HCT116 (cell line): Measurements from ENCODE around the gene MAPKBP1. TPM values are rescaled to one million over a fixed set of nuclear protein-coding genes. Genes with fewer than 3 reads are reported as not detected.

Experiments used
- ATAC-seq: fragments of 200-7000 bp; cut with Tn5 transposase; 2 replicates; pipeline ENCODE4 v1.9.1; 2020; ENCODE audit warnings: mild to moderate bottlenecking, moderate library complexity
- BruUV-seq: library from RNA; stranded (reverse); fragments of 400-500 nt; replicated peaks from 2 replicates; lab custom pipeline; 2021; lab: Mats Ljungman, UMichigan
- CTCF ChIA-PET: fragments of 300-600 bp; sonication (Branson Sonifier 250); formaldehyde crosslinking; loops from one replicate; lab custom pipeline; 2021; ENCODE audit warnings: antibody characterized with exemption; lab: Charles Lee
- POLR2A ChIA-PET: fragments of 300-600, 350-600 bp; sonication (Branson Sonifier 250); formaldehyde crosslinking; loops from one replicate; lab custom pipeline; 2021; ENCODE audit warnings: antibody characterized with exemption; lab: Charles Lee
- RAD21 ChIA-PET, 2 experiments: fragments of 300-600 bp; sonication (Branson Sonifier 250); formaldehyde crosslinking; loops; one replicate each; lab custom pipeline; 2023; ENCODE audit warnings: low total read pairs in 2 of 2; ENCODE audit not compliant: uncharacterized antibody in 2 of 2, unreplicated experiment in 2 of 2, low non-redundant PET in 1 of 2; lab: Charles Lee
- DNase-seq: peaks from one replicate; pipeline ENCODE4 v3.0.0-alpha.2; 2010; ENCODE audit warnings: low read depth, low spot score
- H2AFZ ChIP-seq: fragments of 200-600 bp; shearing (Covaris generic), sonication (generic); 2 replicates; pipeline ENCODE4 v1.6.1; 2017; ENCODE audit warnings: low read depth, mixed run types, mixed read lengths, antibody characterized with exemption, low read length; ENCODE audit not compliant: poor library complexity, severe bottlenecking
- H3K27ac ChIP-seq: 2 replicates; pipeline ENCODE4 v1.5.1; 2012; ENCODE audit warnings: low read depth, low read length
- H3K27me3 ChIP-seq: fragments of 200-600 bp; sonication (generic); 2 replicates; pipeline ENCODE4 v1.6.1; 2016; ENCODE audit warnings: mixed run types, low read length, mixed read lengths; ENCODE audit not compliant: insufficient read depth
- H3K36me3 ChIP-seq, 2 experiments: fragments of 200-500 bp in 1 of 2; fragments of 200-600 bp in 1 of 2; sonication (Bioruptor generic) in 1 of 2; sonication (generic) in 1 of 2; 2 replicates each; pipeline versions ENCODE4 v1.5.1 to v1.6.1; 2014 to 2016; ENCODE audit warnings: low read length in 2 of 2, inconsistent platforms in 1 of 2, mixed read lengths in 1 of 2, mixed run types in 1 of 2; ENCODE audit not compliant: insufficient read depth in 2 of 2, control insufficient read depth in 1 of 2
- H3K4me1 ChIP-seq, 2 experiments: fragments of 200-600 bp in 1 of 2; sonication (generic) in 1 of 2; 2 replicates each; pipeline versions ENCODE4 v1.5.1 to v1.6.1; 2012 to 2017; ENCODE audit warnings: low read length in 2 of 2, inconsistent platforms in 1 of 2, mild to moderate bottlenecking in 1 of 2, mixed read lengths in 1 of 2, mixed run types in 1 of 2, moderate library complexity in 1 of 2; ENCODE audit not compliant: insufficient read depth in 2 of 2, control insufficient read depth in 1 of 2
- H3K4me2 ChIP-seq: fragments of 200-600 bp; sonication (generic); 2 replicates; pipeline ENCODE4 v1.6.1; 2017; ENCODE audit warnings: mixed run types, low read length, mixed read lengths
- H3K4me3 ChIP-seq, 2 experiments: fragments of 200-600 bp in 1 of 2; sonication (generic) in 1 of 2; replicated peaks in 1 of 2; 2 replicates each; pipeline ENCODE4 v1.5.1; 2011 to 2016; ENCODE audit warnings: low read length in 2 of 2, control low read depth in 1 of 2, low read depth in 1 of 2, mild to moderate bottlenecking in 1 of 2, mixed read lengths in 1 of 2, mixed run types in 1 of 2
- H3K79me2 ChIP-seq: fragments of 200-600 bp; sonication (generic); 2 replicates; pipeline ENCODE4 v1.6.1; 2017; ENCODE audit warnings: mild to moderate bottlenecking, mixed run types, low read length, moderate library complexity, mixed read lengths; ENCODE audit not compliant: insufficient read depth
- H3K9ac ChIP-seq: fragments of 200-600 bp; sonication (generic); 2 replicates; pipeline ENCODE4 v1.6.1; 2016; ENCODE audit warnings: low read length, mixed read lengths
- H3K9me2 ChIP-seq: fragments of 200-600 bp; sonication (generic), shearing (Covaris generic); 2 replicates; pipeline ENCODE4 v1.6.1; 2017; ENCODE audit warnings: mixed run types, mild to moderate bottlenecking, moderate library complexity; ENCODE audit not compliant: insufficient read depth
- H3K9me3 ChIP-seq, 2 experiments: fragments of 200-500 bp in 1 of 2; fragments of 200-600 bp in 1 of 2; sonication (Bioruptor generic) in 1 of 2; sonication (generic) in 1 of 2; 2 replicates each; pipeline ENCODE4 v1.6.1; 2014 to 2017; ENCODE audit warnings: low read length in 2 of 2, mixed read lengths in 2 of 2, inconsistent platforms in 1 of 2, low read depth in 1 of 2, mild to moderate bottlenecking in 1 of 2, mixed run types in 1 of 2, moderate library complexity in 1 of 2; ENCODE audit not compliant: control insufficient read depth in 1 of 2, insufficient read depth in 1 of 2
- H4K20me1 ChIP-seq: fragments of 200-600 bp; sonication (generic), shearing (Covaris generic); 2 replicates; pipeline ENCODE4 v1.6.1; 2017; ENCODE audit warnings: mixed run types, mild to moderate bottlenecking, moderate library complexity; ENCODE audit not compliant: insufficient read depth
- ELF1 ChIP-seq: IDR thresholded peaks from 2 replicates; pipeline ENCODE4 v1.6.1; 2012; ENCODE audit warnings: low read depth, borderline replicate concordance
- EZH2 ChIP-seq: fragments of 200-600 bp; sonication (generic); IDR thresholded peaks from 2 replicates; pipeline ENCODE4 v1.6.1; 2017; ENCODE audit warnings: antibody characterized with exemption, mixed run types
- FOSL1 ChIP-seq: IDR thresholded peaks from 2 replicates; pipeline ENCODE4 v1.6.1; 2012; ENCODE audit warnings: low read depth
- JUND ChIP-seq: IDR thresholded peaks from 2 replicates; pipeline ENCODE4 v1.6.1; 2012
- POLR2A ChIP-seq: IDR thresholded peaks from 2 replicates; pipeline ENCODE4 v1.7.0; 2011; ENCODE audit warnings: borderline replicate concordance; ENCODE audit not compliant: insufficient read depth, insufficient read length; ENCODE audit errors: extremely low read depth
- POLR2AphosphoS5 ChIP-seq: IDR thresholded peaks from 2 replicates; pipeline ENCODE4 v1.6.1; 2011; ENCODE audit warnings: mild to moderate bottlenecking, low read depth, low read length, moderate library complexity
- RAD21 ChIP-seq: IDR thresholded peaks from 2 replicates; pipeline ENCODE4 v1.6.1; 2012; ENCODE audit warnings: low read depth, mild to moderate bottlenecking
- SP1 ChIP-seq: IDR thresholded peaks from 2 replicates; pipeline ENCODE4 v1.6.1; 2012; ENCODE audit warnings: low read depth
- SRF ChIP-seq: IDR thresholded peaks from 2 replicates; pipeline ENCODE4 v1.6.1; 2012; ENCODE audit warnings: low read depth
- YY1 ChIP-seq: IDR thresholded peaks from 2 replicates; pipeline ENCODE4 v1.6.1; 2011; ENCODE audit warnings: low read length, low read depth, moderate library complexity, mild to moderate bottlenecking; ENCODE audit not compliant: insufficient replicate concordance; ENCODE audit errors: extremely low read depth
- ZNF274 ChIP-seq: fragments of 200-500 bp; sonication (Bioruptor generic); IDR thresholded peaks from 2 replicates; pipeline ENCODE4 v1.6.1; 2014; ENCODE audit warnings: mild to moderate bottlenecking, low read depth, low read length, inconsistent platforms
- intact Hi-C: fragments of 100-400 bp; cut with micrococcal nuclease; formaldehyde crosslinking; loops from 2 replicates; pipeline ENCODE4 v1.10.0; 2022
- total RNA-seq: library from RNA; stranded (reverse); gene quantifications from one replicate; pipeline ENCODE4 v1.2.1, GENCODE V29; 2021; ENCODE audit not compliant: unreplicated experiment
- TF ChIP-seq, protein P1 (sequence below): IDR thresholded peaks from 2 replicates; pipeline ENCODE4 v1.6.1; 2012
- TF ChIP-seq, protein P2 (sequence below): IDR thresholded peaks from 2 replicates; pipeline ENCODE4 v1.6.1; 2012
- TF ChIP-seq, protein P3 (sequence below), 3 experiments: fragments of 200-600 bp in 1 of 3; sonication (generic) in 1 of 3; IDR thresholded peaks in 2 of 3; conservative IDR thresholded peaks in 1 of 3; 2 replicates each; pipeline ENCODE4 v1.5.1; 2012 to 2017; ENCODE audit warnings: low read depth in 2 of 3, low read length in 2 of 3, antibody characterized with exemption in 1 of 3, borderline replicate concordance in 1 of 3, control low read depth in 1 of 3, mild to moderate bottlenecking in 1 of 3, mixed read lengths in 1 of 3, mixed run types in 1 of 3, moderate library complexity in 1 of 3; ENCODE audit not compliant: insufficient read depth in 1 of 3

The MAPKBP1 gene
- total RNA-seq, 1 experiment from 2014 or later: 21.3 TPM

DNA sequence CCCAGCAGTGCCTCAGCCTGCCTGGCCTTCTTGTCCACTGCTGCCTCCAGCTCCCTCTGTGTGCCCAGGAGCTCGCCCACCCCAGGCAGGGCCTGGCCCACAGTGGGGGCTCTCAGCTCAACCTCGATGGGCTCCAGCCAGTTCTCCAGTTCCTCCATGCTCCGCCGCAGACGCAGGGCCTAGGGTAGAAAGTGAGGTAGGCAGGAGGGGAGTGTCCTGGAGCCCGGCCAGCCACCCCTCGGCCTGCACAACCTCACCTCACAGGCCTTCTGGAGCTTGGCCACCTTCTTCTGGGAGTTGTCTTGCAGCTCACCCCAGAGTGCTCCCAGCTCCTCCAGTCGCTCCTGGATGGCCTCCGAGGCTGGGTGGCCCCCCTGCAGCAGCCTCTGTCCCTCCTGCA is 83.0 kb downstream of the MAPKBP1 start:
- TF ChIP-seq, protein P1, sequence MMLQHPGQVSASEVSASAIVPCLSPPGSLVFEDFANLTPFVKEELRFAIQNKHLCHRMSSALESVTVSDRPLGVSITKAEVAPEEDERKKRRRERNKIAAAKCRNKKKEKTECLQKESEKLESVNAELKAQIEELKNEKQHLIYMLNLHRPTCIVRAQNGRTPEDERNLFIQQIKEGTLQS: no peak
- TF ChIP-seq, protein P2, sequence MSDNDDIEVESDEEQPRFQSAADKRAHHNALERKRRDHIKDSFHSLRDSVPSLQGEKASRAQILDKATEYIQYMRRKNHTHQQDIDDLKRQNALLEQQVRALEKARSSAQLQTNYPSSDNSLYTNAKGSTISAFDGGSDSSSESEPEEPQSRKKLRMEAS: no peak
- TF ChIP-seq YY1: no peak
- TF ChIP-seq POLR2A: no peak
- TF ChIP-seq RAD21: no peak
- TF ChIP-seq POLR2AphosphoS5: no peak
- TF ChIP-seq, protein P3, sequence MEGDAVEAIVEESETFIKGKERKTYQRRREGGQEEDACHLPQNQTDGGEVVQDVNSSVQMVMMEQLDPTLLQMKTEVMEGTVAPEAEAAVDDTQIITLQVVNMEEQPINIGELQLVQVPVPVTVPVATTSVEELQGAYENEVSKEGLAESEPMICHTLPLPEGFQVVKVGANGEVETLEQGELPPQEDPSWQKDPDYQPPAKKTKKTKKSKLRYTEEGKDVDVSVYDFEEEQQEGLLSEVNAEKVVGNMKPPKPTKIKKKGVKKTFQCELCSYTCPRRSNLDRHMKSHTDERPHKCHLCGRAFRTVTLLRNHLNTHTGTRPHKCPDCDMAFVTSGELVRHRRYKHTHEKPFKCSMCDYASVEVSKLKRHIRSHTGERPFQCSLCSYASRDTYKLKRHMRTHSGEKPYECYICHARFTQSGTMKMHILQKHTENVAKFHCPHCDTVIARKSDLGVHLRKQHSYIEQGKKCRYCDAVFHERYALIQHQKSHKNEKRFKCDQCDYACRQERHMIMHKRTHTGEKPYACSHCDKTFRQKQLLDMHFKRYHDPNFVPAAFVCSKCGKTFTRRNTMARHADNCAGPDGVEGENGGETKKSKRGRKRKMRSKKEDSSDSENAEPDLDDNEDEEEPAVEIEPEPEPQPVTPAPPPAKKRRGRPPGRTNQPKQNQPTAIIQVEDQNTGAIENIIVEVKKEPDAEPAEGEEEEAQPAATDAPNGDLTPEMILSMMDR (IDR thresholded peaks at IDR 0.05 in 2 of 3, conservative IDR thresholded peaks at IDR 0.05 in 1 of 3; ENCODE audit: borderline replicate concordance in 1 of 3, insufficient read depth in 1 of 3, low read depth in 2 of 3, low read length in 2 of 3): no peak
- TF ChIP-seq ELF1: no peak
- TF ChIP-seq FOSL1: no peak
- TF ChIP-seq ZNF274: no peak
- no peak for TF ChIP-seq EZH2
- TF ChIP-seq SRF: no peak
- no peak for TF ChIP-seq JUND
- TF ChIP-seq SP1: no peak
- H3K79me2 ChIP-seq: no peaks in the 10 kb centered on the region
- ChIA-PET POLR2A (no interaction called here), RAD21 (no interaction called here), CTCF (no interaction called here)
- DNase-seq (no peak), ATAC-seq (no peak)
- H3K4me1 ChIP-seq: no peaks in the 10 kb centered on the region
- H3K9ac ChIP-seq: no peak overlapping the region
- no peaks in the 10 kb centered on the region for H3K9me2 ChIP-seq
- no peak overlapping the region for H3K27ac ChIP-seq
- H3K9me3 ChIP-seq: no peaks in the 10 kb centered on the region
- H3K36me3 ChIP-seq: no peaks in the 10 kb centered on the region
- H3K4me2 ChIP-seq: no peak overlapping the region
- no peak overlapping the region for H2AFZ ChIP-seq
- H4K20me1 ChIP-seq: no peaks in the 10 kb centered on the region
- H3K4me3 ChIP-seq: no peak overlapping the region
- intact Hi-C loops: no loop called here
- BruUV-seq: no TSS peak
- H3K27me3 ChIP-seq: no peaks in the 10 kb centered on the region
